ENCODE measurements around the gene MBD3L4.

The MBD3L4 gene

GRCh38 chr19:7007859-7008258 lies 32.1 kb downstream of the MBD3L4 start:
- no peak for DNase-seq
- H3K9me3 Mint-ChIP-seq: peaks cover 12% of the 10 kb centered on the region
- H3K27me3 Mint-ChIP-seq: no peaks in the 10 kb centered on the region
- peaks cover 2% of the 10 kb centered on the region for H3K36me3 Mint-ChIP-seq (ENCODE audit: low read depth)
- H3K4me3 Mint-ChIP-seq: no peak overlapping the region
- H3K27ac Mint-ChIP-seq: no peak overlapping the region
- peaks cover 56% of the 10 kb centered on the region for H3K4me1 Mint-ChIP-seq (ENCODE audit: low read depth)

- Mint-ChIP-seq H3K4me1 (ENCODE audit: low read depth) (peaks cover 46% of the 10 kb centered on the region), H3K36me3 (ENCODE audit: low read depth) (peaks cover 2% of the 10 kb centered on the region), H3K27me3 (no peaks in the 10 kb centered on the region), H3K27ac (no peak overlapping the region), H3K4me3 (no peak overlapping the region), H3K9me3 (peaks cover 9% of the 10 kb centered on the region)
- no peak for DNase-seq
Observed at GRCh38 chr19:7006135-7006704, 33.8 kb downstream of the MBD3L4 start.

DNA sequence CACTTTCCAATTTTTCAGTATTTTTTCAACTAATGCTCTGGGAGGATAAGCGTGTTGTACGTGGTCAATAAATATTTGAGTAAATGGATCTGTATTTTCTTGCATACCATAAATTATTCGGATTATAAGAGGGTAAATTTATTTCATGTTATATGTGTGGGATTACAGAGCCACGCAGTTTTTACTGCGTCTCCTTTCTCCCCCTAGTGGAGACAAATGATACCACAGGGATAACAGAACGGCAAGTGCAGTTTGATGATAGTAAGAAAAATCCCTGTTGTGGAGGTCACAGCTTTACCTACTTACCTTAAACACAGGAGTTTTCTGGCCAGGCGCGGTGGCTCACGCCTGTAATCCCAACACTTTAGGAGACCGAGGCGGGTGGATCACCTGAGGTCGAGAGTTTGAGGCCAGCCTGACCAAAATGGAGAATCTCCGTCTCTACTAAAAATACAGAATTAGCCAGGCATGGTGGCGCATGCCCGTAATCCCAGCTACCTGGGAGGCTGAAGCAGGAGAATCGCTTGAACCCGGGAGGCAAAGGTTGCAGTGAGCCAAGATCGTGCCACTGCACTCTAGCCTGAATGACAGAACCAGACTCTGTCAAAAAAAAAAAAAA lies 35.6 kb downstream of the MBD3L4 start:
- Mint-ChIP-seq H3K36me3 (ENCODE audit: low read depth) (no peaks in the 10 kb centered on the region), H3K4me1 (ENCODE audit: low read depth) (peaks cover 33% of the 10 kb centered on the region), H3K4me3 (no peak overlapping the region), H3K27ac (no peak overlapping the region), H3K27me3 (no peaks in the 10 kb centered on the region), H3K9me3 (peaks cover 5% of the 10 kb centered on the region)
- no peak for DNase-seq

GRCh38 chr19:7000816-7001215 lies 39.2 kb downstream of the MBD3L4 start:
- peaks cover 19% of the 10 kb centered on the region for H3K4me1 Mint-ChIP-seq (ENCODE audit: low read depth)
- no peaks in the 10 kb centered on the region for H3K27me3 Mint-ChIP-seq
- no peaks in the 10 kb centered on the region for H3K9me3 Mint-ChIP-seq
- H3K27ac Mint-ChIP-seq: no peak overlapping the region
- no peak overlapping the region for H3K4me3 Mint-ChIP-seq
- H3K36me3 Mint-ChIP-seq (ENCODE audit: low read depth): no peaks in the 10 kb centered on the region
- DNase-seq: no peak

DNA sequence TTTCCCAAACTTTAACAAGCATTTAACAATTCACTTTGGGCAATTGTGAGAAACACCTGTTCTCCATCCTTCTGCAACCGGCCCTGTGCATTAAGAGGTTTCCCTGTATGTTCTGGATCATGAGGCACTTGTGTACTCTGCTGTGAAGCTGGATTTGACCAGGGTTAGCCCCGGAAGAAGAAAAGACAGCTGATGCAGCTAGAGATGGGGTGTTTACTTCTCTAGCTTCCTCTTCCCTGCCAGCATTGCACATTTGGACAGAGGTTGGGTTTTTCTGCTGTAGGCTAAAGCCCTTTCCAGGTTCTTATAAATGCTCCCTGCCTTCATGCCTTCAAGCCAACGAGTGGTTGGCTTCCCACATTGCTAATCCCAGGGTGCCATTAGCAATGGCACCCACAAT lies 39.6 kb downstream of the MBD3L4 start:
- Mint-ChIP-seq H3K27ac (no peak overlapping the region), H3K36me3 (ENCODE audit: low read depth) (no peaks in the 10 kb centered on the region), H3K27me3 (no peaks in the 10 kb centered on the region), H3K9me3 (peaks cover 2% of the 10 kb centered on the region), H3K4me1 (ENCODE audit: low read depth) (peaks cover 19% of the 10 kb centered on the region), H3K4me3 (no peak overlapping the region)
- DNase-seq: no peak

DNA sequence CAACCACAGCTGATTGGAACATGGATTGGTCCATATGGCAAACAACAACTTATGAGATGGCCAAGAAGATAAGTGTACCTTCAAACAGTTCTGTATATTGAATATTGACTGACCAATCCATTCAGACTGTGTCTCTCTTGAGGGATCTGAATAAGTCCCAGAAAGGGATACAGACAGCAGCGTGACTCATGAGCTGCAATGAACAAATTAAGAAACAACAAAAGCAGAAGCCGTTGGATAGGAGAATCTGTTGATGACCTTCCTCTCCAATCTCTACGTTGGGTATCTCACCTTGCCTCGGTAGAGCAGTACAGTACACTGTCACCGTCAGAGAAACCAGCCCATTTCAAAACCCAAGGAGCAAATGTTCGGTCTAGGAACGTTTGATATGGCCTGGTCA lies 40.0 kb downstream of the MBD3L4 start:
- no peak for DNase-seq
- Mint-ChIP-seq H3K36me3 (ENCODE audit: low read depth) (no peaks in the 10 kb centered on the region), H3K4me3 (no peak overlapping the region), H3K4me1 (ENCODE audit: low read depth) (peaks cover 19% of the 10 kb centered on the region), H3K9me3 (peaks cover 6% of the 10 kb centered on the region), H3K27me3 (no peaks in the 10 kb centered on the region), H3K27ac (no peak overlapping the region)

- Mint-ChIP-seq H3K36me3 (ENCODE audit: low read depth) (no peaks in the 10 kb centered on the region), H3K4me3 (peak overlapping the region; percentile 64), H3K9me3 (peaks cover 8% of the 10 kb centered on the region), H3K27ac (peak overlapping the region; percentile 72), H3K4me1 (ENCODE audit: low read depth) (peaks cover 14% of the 10 kb centered on the region), H3K27me3 (no peaks in the 10 kb centered on the region)
- no peak for DNase-seq
Observed at GRCh38 chr19:6997679-6998445, 42.1 kb downstream of the MBD3L4 start.

GRCh38 chr19:6996810-6997209 lies 43.2 kb downstream of the MBD3L4 start:
- Mint-ChIP-seq H3K4me1 (ENCODE audit: low read depth) (peaks cover 14% of the 10 kb centered on the region), H3K4me3 (peak overlapping the region; percentile 64), H3K36me3 (ENCODE audit: low read depth) (no peaks in the 10 kb centered on the region), H3K27ac (no peak overlapping the region), H3K27me3 (no peaks in the 10 kb centered on the region), H3K9me3 (peaks cover 8% of the 10 kb centered on the region)
- DNase-seq: no peak

- Mint-ChIP-seq H3K4me3 (no peak overlapping the region), H3K27ac (no peak overlapping the region), H3K36me3 (ENCODE audit: low read depth) (no peaks in the 10 kb centered on the region), H3K27me3 (no peaks in the 10 kb centered on the region), H3K4me1 (ENCODE audit: low read depth) (peaks cover 14% of the 10 kb centered on the region), H3K9me3 (peaks cover 8% of the 10 kb centered on the region)
- no peak for DNase-seq
Observed at GRCh38 chr19:6995054-6995453, 44.9 kb downstream of the MBD3L4 start.

- DNase-seq: no peak
- Mint-ChIP-seq H3K9me3 (peaks cover 25% of the 10 kb centered on the region), H3K4me3 (no peak overlapping the region), H3K27ac (no peak overlapping the region), H3K27me3 (no peaks in the 10 kb centered on the region), H3K36me3 (ENCODE audit: low read depth) (peaks cover 37% of the 10 kb centered on the region), H3K4me1 (ENCODE audit: low read depth) (no peaks in the 10 kb centered on the region)
Observed at GRCh38 chr19:6988257-6988656, 51.7 kb downstream of the MBD3L4 start.

DNA sequence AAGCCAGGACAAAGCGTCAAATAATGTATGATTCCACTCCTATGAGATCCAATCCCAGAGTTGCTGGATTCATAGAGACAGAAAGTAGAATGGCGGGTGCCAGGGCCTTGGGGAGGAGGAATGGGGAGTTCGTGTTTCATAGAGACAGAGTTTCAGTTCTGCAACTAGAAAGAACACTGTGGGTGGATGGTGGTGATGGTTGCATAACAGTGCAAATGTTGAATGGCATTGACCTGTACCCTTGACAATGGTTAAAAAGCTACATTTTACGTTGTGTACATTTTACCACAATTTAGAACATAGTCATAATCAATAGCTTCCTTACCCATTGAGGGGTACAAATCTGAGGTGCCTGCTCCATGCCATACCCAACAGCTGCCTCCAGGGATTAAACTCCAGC lies 52.1 kb downstream of the MBD3L4 start:
- Mint-ChIP-seq H3K36me3 (ENCODE audit: low read depth) (peaks cover 37% of the 10 kb centered on the region), H3K4me3 (no peak overlapping the region), H3K9me3 (peaks cover 28% of the 10 kb centered on the region), H3K27ac (no peak overlapping the region), H3K4me1 (ENCODE audit: low read depth) (no peaks in the 10 kb centered on the region), H3K27me3 (no peaks in the 10 kb centered on the region)
- DNase-seq: no peak

All from activated T-cell treated with anti-CD3 and anti-CD28 coated beads, Interleukin-2, amount 50 U/mL, for 24 hours (primary cell).